ENCODE measurements around the gene UBAP1L.

UBAP1L gene

GRCh38 chr15:65059369-65059750 lies 55.6 kb downstream of the UBAP1L start:
- DNase-seq (ENCODE audit: extremely low read depth, low read depth): no peak
- TF ChIP-seq, protein P1, sequence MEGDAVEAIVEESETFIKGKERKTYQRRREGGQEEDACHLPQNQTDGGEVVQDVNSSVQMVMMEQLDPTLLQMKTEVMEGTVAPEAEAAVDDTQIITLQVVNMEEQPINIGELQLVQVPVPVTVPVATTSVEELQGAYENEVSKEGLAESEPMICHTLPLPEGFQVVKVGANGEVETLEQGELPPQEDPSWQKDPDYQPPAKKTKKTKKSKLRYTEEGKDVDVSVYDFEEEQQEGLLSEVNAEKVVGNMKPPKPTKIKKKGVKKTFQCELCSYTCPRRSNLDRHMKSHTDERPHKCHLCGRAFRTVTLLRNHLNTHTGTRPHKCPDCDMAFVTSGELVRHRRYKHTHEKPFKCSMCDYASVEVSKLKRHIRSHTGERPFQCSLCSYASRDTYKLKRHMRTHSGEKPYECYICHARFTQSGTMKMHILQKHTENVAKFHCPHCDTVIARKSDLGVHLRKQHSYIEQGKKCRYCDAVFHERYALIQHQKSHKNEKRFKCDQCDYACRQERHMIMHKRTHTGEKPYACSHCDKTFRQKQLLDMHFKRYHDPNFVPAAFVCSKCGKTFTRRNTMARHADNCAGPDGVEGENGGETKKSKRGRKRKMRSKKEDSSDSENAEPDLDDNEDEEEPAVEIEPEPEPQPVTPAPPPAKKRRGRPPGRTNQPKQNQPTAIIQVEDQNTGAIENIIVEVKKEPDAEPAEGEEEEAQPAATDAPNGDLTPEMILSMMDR (IDR thresholded peaks at IDR 0.05; ENCODE audit: low read depth, low read length): no peak

DNA sequence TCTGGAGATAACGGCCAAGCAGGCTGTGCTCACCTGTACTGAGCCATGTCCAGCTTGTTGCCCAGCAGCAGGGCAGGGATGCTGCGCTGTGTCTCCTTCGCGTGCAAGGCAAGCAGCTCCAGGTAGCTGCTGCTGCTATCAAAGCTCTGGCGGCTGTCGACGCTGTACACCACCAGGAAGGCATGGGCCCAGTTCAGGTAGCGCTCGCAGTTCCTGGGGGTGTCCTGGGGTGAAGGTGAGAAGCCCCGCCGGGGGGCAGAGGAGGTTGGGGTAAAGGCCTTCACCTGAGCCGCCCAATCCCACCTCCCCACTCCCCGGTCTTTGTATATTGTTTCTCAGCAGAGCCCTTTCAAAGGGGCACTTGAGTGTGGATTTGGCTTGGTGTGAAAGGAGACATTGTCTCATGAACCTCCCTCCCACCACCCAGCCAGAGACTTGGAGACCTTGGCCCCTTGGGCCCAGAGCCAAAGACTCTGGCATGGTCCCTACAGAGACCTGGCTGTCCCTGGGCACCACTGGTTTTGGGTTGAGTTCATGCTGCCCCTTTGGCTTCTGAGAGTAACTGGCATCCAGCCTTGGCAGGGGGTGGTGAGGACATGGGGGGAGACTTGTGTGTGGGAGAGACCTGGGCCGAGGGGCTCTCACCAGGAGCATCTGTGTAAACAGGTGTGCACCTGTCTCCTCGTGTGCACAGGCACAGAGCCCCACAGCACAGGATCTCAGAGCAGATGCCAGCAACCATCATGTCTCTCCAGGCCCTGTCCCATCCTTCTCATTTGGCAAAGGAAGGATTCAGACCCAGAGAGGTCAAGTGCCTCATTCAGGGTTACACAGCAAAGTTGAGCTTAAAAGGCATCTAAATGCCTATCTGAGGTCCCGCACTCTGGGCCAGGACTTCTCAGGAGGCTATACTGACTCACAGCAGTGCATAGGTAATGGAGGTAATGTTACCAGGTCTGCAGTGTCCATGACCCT lies 56.3 kb downstream of the UBAP1L start:
- TF ChIP-seq, protein P1 (IDR thresholded peaks at IDR 0.05; ENCODE audit: low read depth, low read length): no peak
- DNase-seq (ENCODE audit: extremely low read depth, low read depth): no peak

DNA sequence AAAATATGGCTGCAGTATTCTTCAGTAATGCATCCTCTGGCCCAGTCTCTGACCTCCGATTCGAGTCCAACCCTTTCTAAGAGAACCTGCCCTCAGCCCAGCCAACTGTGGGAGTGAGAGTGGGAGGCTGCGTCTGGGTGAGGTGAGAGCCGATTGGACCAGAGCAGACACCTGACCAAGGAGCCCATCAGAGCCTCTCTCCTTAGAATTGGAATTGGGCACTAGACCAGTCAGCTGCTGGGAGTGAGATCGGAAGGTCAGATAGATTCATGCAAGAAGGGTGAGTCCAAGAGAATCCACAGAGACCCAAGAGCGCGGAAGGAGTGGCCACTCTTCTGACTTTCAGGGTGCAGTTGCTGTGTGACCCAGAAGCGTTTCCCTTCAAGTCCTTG lies 57.5 kb downstream of the UBAP1L start:
- no peak for DNase-seq (ENCODE audit: extremely low read depth, low read depth)
- TF ChIP-seq, protein P1 (IDR thresholded peaks at IDR 0.05; ENCODE audit: low read depth, low read length): no peak

DNA sequence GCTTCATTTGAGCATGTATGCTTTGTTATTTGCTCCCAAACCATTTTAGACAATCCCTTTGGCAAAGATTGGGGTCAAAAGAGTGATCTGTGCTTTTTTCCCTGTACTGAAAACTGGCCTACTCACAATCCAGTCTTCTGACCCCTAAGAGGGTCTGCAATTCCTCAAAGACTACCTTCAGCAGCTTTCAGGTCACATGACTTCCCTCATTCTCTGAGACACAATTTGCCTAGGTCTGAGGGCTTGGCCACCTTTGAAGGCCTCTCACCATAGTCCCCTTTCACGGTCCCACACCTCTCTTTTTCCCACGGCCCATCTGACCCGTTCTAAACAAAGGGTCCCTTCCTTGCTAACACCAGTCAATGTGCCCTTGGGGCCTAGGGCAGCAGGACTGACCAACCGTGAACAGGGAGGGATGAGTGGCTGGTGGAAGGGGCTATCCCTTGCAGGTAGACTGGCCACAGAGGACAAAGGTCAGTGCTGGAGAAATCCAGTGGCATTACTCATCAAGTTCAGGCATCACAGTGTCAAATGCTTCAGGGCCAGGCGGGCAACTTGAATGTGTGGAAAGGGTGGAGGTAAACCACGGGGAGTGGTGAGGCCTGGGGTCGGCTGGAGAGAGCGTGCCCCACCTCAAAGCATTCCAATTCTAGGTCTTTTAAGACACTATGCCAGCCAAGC lies 58.0 kb downstream of the UBAP1L start:
- DNase-seq (ENCODE audit: extremely low read depth, low read depth): no peak
- TF ChIP-seq, protein P1 (IDR thresholded peaks at IDR 0.05; ENCODE audit: low read depth, low read length): no peak

- TF ChIP-seq, protein P1 (IDR thresholded peaks at IDR 0.05; ENCODE audit: low read depth, low read length): no peak
- DNase-seq (ENCODE audit: extremely low read depth, low read depth): no peak
These were observed 58.9 kb downstream of the UBAP1L start for GRCh38 chr15:65056106-65056505.

DNA sequence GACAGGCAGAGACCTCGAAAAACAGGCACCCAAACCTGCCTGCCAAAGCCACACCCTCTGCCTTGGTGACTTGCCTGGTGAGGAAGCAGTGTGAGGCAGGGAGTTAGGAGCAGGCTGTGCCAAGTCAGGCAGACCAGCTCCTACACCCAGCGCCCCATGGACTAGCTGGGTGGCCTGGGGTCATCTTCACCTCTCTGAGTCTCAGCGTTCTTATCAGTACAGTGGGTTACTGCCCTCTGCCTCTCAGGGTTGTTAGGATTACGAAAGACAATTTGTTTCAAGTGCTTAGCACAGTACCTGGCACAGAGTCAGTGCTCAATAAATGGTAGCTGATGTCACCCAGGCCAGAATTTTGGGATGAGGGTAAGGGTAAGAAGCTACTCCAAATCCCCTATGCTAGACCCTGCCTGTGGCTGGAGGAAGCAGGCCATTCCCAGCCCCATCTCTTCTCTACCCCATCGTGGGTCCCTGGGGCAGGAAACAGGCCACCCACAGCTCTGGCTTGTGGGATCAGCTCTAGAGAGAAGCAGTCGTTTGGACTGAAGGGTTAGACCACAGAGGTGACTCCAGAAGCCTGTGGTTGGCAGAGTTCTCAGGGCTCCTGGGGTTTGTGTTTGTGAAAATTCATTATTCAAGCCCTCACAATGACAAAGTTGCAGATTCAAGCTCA lies 59.7 kb downstream of the UBAP1L start:
- no peak for DNase-seq (ENCODE audit: extremely low read depth, low read depth)

More for the DNA sequence above, 59.7 kb downstream of the UBAP1L start:
- TF ChIP-seq, protein P1 (IDR thresholded peaks at IDR 0.05; ENCODE audit: low read depth, low read length): no peak
